SH-SY5Y (cell line): ENCODE results near the gene ATP2B2.

Experiments used
- GATA2 ChIP-seq: IDR thresholded peaks from 2 replicates; pipeline ENCODE4 v1.6.1; 2011; ENCODE audit warnings: mild to moderate bottlenecking, low read depth, low read length
- GATA3 ChIP-seq: IDR thresholded peaks from 2 replicates; pipeline ENCODE4 v1.6.1; 2011; ENCODE audit warnings: low read depth, mild to moderate bottlenecking, low read length, moderate library complexity

- TF ChIP-seq GATA3 (no peak), GATA2 (no peak)
These were observed 49.9 kb downstream of the ATP2B2 start for GRCh38 chr3:10455545-10455914.
